Activated naive CD4-positive, alpha-beta T cell treated with anti-CD3 and anti-CD28 coated beads, Interleukin-2, amount 10 ng/mL, durations not matched to agents 7 days and 5 days (primary cell): ENCODE measurements around the gene NACAD.

Experiments used
- CTCF ChIA-PET: fragments of 350-600 bp; sonication (Branson Sonifier 250); formaldehyde crosslinking; loops from one replicate; lab custom pipeline; 2021; ENCODE audit warnings: antibody characterized with exemption; lab: Charles Lee
- DNase-seq: peaks from one replicate; pipeline ENCODE4 v3.0.0-alpha.2; 2020
- H3K27ac Mint-ChIP-seq: one replicate; pipeline ENCODE4 v1.8.0; 2021; ENCODE audit warnings: mild to moderate bottlenecking, moderate library complexity, mixed read lengths
- H3K27me3 Mint-ChIP-seq: one replicate; pipeline ENCODE4 v1.8.0; 2021; ENCODE audit warnings: mild to moderate bottlenecking, mixed read lengths
- H3K36me3 Mint-ChIP-seq: one replicate; pipeline ENCODE4 v1.8.0; 2021; ENCODE audit warnings: mixed read lengths
- H3K4me1 Mint-ChIP-seq: one replicate; pipeline ENCODE4 v1.8.0; 2021; ENCODE audit warnings: mixed read lengths
- H3K4me3 Mint-ChIP-seq: one replicate; pipeline ENCODE4 v1.8.0; 2021; ENCODE audit warnings: mild to moderate bottlenecking, moderate library complexity, mixed read lengths
- H3K9me3 Mint-ChIP-seq: one replicate; pipeline ENCODE4 v1.8.0; 2021; ENCODE audit warnings: mixed read lengths

NACAD gene

DNA sequence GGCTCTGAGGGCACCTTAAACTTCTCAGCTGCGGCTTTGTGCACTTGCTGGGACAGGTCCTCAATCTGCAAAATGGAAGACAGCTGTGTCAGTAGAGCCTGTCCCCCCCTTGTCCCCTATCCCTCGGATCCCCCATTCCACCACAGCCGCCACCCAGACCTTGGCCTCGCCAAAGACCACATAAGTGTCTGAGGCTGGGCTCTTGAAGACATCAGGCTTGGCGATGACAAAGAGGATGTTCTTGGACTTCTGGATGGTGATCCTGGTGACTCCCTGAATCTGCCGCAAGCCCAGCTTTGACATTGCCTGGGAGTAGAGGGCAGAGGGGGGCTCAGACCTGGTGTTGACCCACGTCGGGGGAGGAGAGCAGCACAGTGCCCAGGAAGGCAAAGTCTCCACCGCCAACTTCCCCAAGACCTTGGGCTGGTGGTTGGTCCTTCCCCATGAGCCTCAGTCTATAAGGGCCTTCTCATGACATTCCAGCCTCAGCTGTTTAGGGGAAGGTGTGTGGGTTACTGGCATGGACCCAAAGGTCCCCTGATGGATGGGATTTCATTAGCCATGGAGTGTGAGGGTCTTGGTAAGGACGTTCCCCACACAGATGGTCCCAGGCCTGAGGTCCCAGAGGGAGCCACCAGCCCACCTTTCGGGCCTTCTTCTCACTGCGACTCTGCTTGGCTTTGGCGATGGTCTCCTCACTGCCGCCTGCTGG lies 7.7 kb downstream of the NACAD start:
- Mint-ChIP-seq H3K4me3 (no peak overlapping the region), H3K36me3 (peaks cover 7% of the 10 kb centered on the region), H3K9me3 (no peaks in the 10 kb centered on the region), H3K27me3 (peaks cover 20% of the 10 kb centered on the region), H3K4me1 (no peaks in the 10 kb centered on the region), H3K27ac (peak overlapping the region; percentile 69)
- no peak for DNase-seq
- CTCF ChIA-PET = interaction anchor here (1.8 to 2.5 kb wide), 2 partner anchors 10 to 55 kb away, joined by 7 to 21 read pairs; no protein-coding TSS in a partner anchor

DNA sequence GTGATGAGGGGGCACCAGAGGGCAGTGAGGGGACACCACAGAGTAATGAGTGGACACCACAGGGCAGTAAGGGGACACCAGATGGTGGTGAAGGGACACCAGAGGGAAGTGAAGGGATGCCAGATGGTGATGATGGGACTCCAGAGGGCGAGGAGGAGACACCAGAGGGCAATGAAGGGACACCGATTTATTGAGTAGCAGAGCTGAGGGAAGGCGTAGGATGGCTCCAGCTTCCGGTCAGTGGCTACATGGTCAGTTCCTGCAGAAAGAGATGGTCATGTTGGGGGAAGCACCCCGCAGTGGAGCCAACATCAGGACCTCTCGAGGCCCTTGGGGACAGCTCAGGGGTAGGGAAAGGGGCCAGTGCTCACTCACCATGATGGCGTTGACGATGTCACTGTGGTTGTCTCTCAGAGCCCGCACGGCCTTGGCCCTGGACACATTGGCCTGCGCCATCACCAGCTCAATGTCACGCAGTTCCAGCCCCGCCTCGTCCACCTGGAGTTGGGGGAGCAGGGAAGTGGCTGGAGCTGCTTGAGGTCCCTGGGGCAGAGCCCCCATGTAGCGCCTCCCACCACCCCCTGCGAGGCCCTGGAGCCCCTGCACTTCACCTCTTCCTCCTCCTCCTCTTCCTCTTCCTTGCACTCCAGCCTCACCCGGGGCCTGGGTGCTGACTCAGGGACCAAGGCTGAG lies 8.4 kb downstream of the NACAD start:
- H3K36me3 Mint-ChIP-seq = peaks cover 11% of the 10 kb centered on the region
- peak overlapping the region; percentile 69 for H3K27ac Mint-ChIP-seq
- H3K27me3 Mint-ChIP-seq = peaks cover 13% of the 10 kb centered on the region
- peak; percentile 40 for DNase-seq
- CTCF ChIA-PET = interaction anchor here (1.8 to 2.5 kb wide), 2 partner anchors 10 to 56 kb away, joined by 7 to 21 read pairs; no protein-coding TSS in a partner anchor
- H3K4me3 Mint-ChIP-seq = no peak overlapping the region
- no peaks in the 10 kb centered on the region for H3K9me3 Mint-ChIP-seq
- H3K4me1 Mint-ChIP-seq = no peaks in the 10 kb centered on the region

DNA sequence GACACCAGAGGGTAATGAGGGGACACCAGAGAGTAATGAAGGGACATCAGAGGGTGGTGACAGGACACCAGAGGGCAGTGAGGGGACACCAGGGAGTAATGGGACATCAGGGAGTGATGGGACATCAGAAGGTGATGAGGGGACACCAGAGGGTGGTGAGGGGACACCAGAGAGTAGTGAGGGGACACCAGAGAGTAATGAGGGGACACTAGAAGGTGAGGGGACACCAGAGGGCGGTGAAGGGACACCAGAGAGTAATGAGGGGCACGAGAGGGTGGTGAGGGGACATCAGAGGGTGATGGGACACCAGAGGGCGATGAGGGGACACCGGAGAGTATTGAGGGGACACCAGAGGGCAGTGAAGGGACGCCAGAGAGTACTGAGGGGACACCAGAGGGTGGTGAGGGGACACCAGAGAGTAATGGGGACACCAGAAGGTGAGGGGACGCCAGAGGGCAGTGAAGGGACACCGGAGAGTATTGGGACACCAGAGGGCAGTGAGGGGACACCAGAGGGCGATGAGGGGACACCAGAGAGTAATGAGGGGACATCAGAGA lies 10.6 kb downstream of the NACAD start:
- peaks cover 4% of the 10 kb centered on the region for H3K27me3 Mint-ChIP-seq
- CTCF ChIA-PET = no interaction called here
- H3K4me3 Mint-ChIP-seq = no peak overlapping the region
- no peaks in the 10 kb centered on the region for H3K9me3 Mint-ChIP-seq
- DNase-seq = no peak
- peaks cover 27% of the 10 kb centered on the region for H3K36me3 Mint-ChIP-seq
- no peaks in the 10 kb centered on the region for H3K4me1 Mint-ChIP-seq
- H3K27ac Mint-ChIP-seq = peak overlapping the region; percentile 19

DNA sequence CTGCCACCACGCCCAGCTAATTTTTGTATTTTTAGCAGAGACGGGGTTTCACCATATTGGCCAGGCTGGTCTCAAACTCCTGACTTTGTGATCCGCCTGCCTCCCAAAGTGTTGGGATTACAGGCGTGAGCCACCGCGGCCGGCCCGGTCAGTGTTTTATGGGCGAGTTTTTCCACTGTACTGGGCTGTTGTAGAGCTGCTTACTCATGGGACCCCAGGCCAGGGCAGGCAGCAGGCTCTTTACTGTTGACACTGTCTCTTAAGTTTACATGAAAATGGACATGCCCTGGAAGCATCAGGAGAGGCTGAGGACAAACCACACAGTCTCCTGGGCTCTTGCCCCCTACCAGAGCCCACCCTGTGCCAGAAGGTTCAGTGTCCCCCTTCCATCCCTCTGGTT lies 11.2 kb downstream of the NACAD start:
- H3K9me3 Mint-ChIP-seq = no peaks in the 10 kb centered on the region
- DNase-seq = no peak
- no peaks in the 10 kb centered on the region for H3K4me1 Mint-ChIP-seq
- peaks cover 33% of the 10 kb centered on the region for H3K36me3 Mint-ChIP-seq
- CTCF ChIA-PET = no interaction called here
- H3K27ac Mint-ChIP-seq = no peak overlapping the region
- no peak overlapping the region for H3K4me3 Mint-ChIP-seq
- peaks cover 4% of the 10 kb centered on the region for H3K27me3 Mint-ChIP-seq

DNA sequence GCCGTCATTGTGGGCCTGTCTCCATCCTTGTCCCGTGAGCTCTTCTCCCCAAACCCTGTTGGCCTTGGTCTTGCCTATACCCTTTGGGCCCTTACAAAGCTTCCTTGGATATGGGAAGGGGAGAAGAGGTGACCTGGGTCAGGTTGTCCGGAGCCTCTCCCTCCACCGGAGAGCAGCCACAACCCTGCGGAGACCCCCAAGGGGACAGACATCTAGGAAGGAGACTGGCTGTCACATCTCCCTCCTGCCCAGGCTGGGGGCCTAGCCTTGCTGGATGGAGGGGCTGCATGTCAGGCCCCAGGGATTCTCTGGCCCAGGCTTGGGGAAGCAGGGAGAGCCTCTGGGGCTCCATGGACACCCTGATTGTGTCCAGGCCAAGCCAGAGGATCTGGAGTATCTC lies 11.8 kb downstream of the NACAD start:
- Mint-ChIP-seq H3K27me3 (peaks cover 4% of the 10 kb centered on the region), H3K9me3 (no peaks in the 10 kb centered on the region), H3K27ac (no peak overlapping the region), H3K4me3 (no peak overlapping the region), H3K36me3 (peaks cover 39% of the 10 kb centered on the region), H3K4me1 (no peaks in the 10 kb centered on the region)
- no peak for DNase-seq
- CTCF ChIA-PET = interaction anchor here (0.9 kb wide), 1 partner anchor 59 kb away, joined by 3 read pairs; no protein-coding TSS in a partner anchor

DNA sequence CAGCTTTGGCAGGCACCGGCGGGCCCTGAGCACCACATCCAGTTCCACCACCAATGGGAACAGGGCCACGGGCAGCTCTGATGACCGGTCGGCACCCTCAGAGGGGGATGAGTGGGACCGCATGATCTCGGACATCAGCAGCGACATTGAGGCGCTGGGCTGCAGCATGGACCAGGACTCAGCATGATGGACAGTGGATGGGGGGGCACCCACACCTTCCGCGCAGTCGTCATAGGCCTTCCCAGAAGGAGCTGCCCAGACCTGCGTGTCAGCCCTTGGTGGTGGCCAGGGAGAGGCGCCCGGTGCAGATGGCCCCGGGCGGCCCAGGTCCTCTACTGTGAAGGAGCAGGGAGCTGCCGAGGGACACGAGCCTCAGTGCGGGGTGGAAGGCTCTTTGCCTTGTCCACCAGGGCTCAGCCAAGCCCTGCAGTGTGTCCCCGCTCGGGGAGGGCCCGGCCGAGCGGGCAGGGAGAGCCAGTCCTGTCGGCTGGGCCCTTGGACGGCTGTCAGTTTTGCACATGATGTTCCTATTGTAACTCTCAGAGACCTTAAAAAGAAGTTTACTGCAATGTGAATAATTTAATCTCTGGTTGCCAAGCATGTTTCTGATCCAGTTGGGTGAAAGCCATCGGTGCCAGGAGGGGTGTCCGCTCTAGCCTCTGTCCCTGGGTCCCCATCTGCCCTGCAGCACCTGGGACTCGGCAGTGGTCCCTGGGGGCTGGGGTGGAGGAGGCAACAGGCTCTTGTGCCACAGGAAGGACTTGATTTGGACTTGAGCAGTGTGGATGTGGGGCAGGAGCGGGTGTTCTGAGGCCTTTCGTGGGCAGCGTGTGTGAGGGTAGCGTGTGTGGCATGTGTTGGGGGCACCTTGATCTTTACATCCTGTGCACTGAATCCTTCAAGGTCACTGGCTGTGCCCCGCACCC lies 12.6 kb downstream of the NACAD start:
- CTCF ChIA-PET = interaction anchor here (0.8 to 0.9 kb wide), 2 partner anchors 60 to 102 kb away, joined by 3 read pairs; no protein-coding TSS in a partner anchor
- DNase-seq = no peak
- H3K4me1 Mint-ChIP-seq = no peaks in the 10 kb centered on the region
- H3K9me3 Mint-ChIP-seq = no peaks in the 10 kb centered on the region
- no peak overlapping the region for H3K27ac Mint-ChIP-seq
- no peak overlapping the region for H3K4me3 Mint-ChIP-seq
- H3K27me3 Mint-ChIP-seq = peaks cover 4% of the 10 kb centered on the region
- H3K36me3 Mint-ChIP-seq = peaks cover 43% of the 10 kb centered on the region

DNA sequence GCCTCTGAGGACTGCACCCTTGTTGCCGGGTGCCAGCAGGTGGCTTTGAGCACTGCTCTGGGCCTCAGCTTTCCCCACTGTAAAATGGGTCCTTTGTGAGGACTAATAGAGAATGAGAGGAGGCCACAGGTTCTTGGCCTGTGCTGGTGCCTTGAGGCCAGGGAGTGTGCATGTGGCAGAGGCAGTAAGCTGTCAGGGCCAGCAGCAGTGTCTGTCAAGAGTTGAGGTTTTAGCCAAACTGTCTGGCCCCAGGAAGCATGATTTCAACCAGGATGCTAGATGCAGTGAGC lies 13.5 kb downstream of the NACAD start:
- Mint-ChIP-seq H3K9me3 (no peaks in the 10 kb centered on the region), H3K27ac (no peak overlapping the region), H3K36me3 (peaks cover 43% of the 10 kb centered on the region), H3K27me3 (no peaks in the 10 kb centered on the region), H3K4me3 (no peak overlapping the region), H3K4me1 (no peaks in the 10 kb centered on the region)
- DNase-seq = no peak
- CTCF ChIA-PET = interaction anchor here (0.8 kb wide), 1 partner anchor 102 kb away, joined by 3 read pairs; no protein-coding TSS in a partner anchor

DNA sequence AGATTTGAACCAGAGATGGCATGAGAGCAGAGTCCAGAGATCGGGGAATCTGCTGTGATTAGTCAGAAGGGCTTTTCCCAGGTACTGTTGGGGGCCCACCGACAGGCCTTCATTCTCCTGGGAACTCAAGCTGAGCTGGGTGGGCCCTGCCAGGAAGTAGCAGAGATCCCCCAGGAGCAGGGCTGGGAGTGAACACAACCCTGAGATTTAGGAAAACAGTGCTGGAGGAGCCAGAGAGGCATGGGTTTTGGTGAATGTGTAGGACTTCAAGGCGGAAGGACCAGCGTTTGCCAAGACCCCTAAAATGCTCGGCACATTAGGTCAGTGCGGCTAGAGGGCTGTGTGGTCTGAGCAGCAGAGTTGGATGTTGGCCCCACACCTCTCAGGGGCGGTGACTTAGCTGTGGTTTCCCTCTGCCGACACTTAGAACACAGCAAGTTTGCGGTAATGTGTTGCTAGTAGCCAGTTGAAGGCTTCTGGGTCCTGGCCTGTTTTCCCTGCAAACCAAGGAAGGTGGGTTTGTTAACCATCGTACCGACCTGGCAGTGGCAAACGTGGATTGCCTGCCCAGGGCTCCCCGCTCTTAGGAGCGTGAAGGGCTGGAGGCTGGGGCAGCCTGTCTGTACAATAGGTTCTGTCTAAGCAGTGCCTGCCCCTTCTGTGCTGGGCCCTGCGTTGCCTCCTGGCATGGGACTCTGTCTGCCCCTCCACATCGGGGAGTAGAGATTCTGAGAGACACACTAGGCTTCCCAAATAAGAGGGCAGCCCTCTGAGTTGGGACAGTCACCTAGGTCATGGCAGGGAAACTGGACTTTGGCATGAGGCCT lies 14.0 kb downstream of the NACAD start:
- no peaks in the 10 kb centered on the region for H3K9me3 Mint-ChIP-seq
- CTCF ChIA-PET = no interaction called here
- H3K36me3 Mint-ChIP-seq = peaks cover 49% of the 10 kb centered on the region
- H3K4me1 Mint-ChIP-seq = no peaks in the 10 kb centered on the region
- H3K27me3 Mint-ChIP-seq = no peaks in the 10 kb centered on the region
- no peak overlapping the region for H3K27ac Mint-ChIP-seq
- H3K4me3 Mint-ChIP-seq = no peak overlapping the region
- no peak for DNase-seq

DNA sequence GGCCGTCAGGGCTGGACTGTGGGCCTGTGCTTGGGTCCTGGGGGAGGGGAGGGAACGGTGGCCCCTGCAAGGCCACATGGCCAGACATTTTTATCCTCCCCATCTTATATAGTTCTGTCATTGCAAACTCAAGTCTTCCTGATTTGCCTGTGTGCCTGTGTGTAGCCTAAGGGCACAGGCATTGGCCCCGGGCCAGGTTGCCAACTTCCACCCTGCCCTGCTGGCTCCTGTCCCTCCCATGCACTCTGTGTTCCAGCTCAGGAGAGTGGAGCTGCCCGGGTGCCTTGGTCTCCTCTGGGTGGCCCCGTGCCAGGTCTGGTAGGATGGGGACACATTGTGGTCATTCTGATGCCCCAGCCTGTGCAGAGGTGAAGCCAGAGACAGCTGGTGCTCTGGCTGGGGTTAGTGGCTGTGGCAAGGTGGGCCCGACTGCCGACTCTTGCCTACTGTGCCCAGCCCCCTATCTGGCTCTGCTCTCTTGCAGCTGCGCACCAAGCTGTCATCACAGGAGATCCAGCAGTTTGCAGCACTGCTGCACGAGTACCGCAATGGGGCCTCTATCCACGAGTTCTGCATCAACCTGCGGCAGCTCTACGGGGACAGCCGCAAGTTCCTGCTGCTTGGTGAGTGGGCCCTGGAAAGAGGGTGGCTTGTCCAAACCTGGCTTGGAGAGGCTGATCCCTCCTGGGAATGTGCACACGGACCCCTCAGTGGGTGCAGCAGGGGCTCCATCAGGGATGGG lies 14.8 kb downstream of the NACAD start:
- Mint-ChIP-seq H3K27ac (no peak overlapping the region), H3K9me3 (no peaks in the 10 kb centered on the region), H3K4me1 (peaks cover 4% of the 10 kb centered on the region), H3K4me3 (no peak overlapping the region), H3K27me3 (no peaks in the 10 kb centered on the region), H3K36me3 (peaks cover 57% of the 10 kb centered on the region)
- no peak for DNase-seq
- CTCF ChIA-PET = interaction anchor here (1.3 to 2.0 kb wide), 2 partner anchors 62 to 95 kb away, joined by 3 to 6 read pairs; partner anchors contain the start of gene MYO1G

DNA sequence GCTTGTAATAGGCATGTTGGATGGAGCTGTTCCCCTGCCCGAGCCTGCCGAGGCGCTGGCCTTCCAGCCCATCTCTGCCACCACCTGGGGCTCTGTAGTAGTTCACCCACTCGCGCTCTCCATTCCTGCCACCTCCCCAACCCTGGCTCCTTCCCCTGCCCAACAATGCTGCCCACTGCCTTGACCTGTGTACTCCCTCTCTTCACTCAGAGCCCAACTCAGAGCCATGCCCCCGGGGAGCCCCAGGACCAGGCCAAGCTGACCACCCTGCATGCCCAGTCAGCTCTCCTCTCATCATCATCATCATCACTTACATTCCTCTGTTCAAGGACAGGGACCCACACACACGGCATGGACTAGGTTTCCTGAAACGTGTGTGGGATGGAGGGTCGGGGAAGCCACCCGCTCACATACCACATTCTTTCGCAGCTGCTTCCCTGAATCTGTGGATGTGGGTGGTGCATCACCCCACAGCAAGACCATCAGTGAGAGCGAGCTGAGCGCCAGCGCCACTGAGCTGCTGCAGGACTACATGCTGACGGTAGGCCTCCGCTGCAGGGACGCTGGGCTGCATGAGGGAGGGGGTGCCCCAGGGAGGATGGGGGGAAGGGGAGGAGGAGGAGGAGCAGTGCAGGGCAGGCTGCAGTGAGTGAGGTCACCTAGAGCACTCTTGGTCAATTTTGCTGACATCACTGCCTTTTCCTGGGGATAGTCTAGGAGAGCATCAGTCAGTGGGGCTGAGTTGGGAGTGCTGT lies 15.6 kb downstream of the NACAD start:
- Mint-ChIP-seq H3K4me3 (no peak overlapping the region), H3K27me3 (no peaks in the 10 kb centered on the region), H3K9me3 (no peaks in the 10 kb centered on the region), H3K36me3 (peaks cover 64% of the 10 kb centered on the region), H3K27ac (peak overlapping the region; percentile 26), H3K4me1 (peaks cover 11% of the 10 kb centered on the region)
- CTCF ChIA-PET = interaction anchor here (1.3 to 2.0 kb wide), 3 partner anchors 62 to 100 kb away, joined by 3 to 7 read pairs (median 6); partner anchors contain the start of gene MYO1G
- no peak for DNase-seq

DNA sequence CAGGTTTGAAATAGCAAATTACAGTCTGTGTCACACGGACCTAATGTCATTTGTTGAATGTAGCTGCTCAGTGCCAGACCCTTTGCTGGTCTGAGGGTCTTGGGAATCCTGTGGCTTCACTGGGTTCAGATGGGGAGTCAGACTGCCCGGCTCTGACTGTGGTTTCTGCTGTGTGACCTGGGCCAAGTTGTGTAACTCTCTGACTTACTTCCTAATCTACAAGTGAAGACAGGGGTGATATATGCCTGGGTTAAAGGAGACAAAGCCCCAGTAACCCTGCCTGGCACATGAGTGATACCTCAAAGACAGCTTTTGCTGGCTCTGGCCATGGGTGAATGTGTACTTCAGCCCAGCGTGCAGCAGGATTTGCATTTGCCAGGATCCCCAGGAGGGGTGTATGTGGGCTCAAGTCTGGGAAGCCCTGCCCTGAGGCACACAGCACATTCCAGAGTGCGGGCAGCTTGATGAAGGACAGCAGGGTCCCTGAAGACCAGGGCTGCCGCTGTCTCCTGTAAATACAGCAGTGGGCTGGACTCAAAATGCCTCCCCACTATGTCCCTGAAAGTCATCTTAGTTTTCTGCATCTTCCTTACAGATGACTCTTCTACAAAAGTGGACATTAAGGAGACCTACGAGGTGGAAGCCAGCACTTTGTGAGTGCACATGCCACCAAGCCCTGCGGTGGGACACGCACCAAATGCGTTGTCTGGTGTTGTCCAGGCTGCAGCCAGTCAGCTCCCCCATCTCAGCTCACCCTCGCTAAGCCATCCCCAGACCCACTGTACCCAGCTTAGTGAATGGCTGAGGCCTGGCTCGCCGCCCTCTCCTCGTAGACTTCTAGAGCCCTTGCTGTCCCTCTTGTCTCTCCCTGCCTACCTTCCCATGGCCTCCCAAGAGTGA lies 16.4 kb downstream of the NACAD start:
- Mint-ChIP-seq H3K4me3 (no peak overlapping the region), H3K36me3 (peaks cover 72% of the 10 kb centered on the region), H3K27ac (peak overlapping the region; percentile 49), H3K9me3 (no peaks in the 10 kb centered on the region), H3K4me1 (peaks cover 19% of the 10 kb centered on the region), H3K27me3 (no peaks in the 10 kb centered on the region)
- CTCF ChIA-PET = interaction anchor here (0.7 to 2.0 kb wide), 4 partner anchors 38 to 99 kb away, joined by 3 to 7 read pairs (median 4); partner anchors contain the start of gene MYO1G
- no peak for DNase-seq
